ENCODE measurements around the gene HIPK2.

The HIPK2 gene

GRCh38 chr7:139560199-139560598 lies 217.6 kb downstream of the HIPK2 start:
- TF ChIP-seq CEBPB (IDR thresholded peaks at IDR 0.05) (no peak), RAD21 (IDR thresholded peaks at IDR 0.05; ENCODE audit: low read depth) (no peak), EGR1 (IDR thresholded peaks at IDR 0.05) (no peak), ZBTB7A (IDR thresholded peaks at IDR 0.05; ENCODE audit: low read depth) (no peak), EP300 (IDR thresholded peaks at IDR 0.05; ENCODE audit: borderline replicate concordance) (no peak), TEAD4 (IDR thresholded peaks at IDR 0.05) (no peak), YY1 (IDR thresholded peaks at IDR 0.05; ENCODE audit: low read depth) (no peak), NFIC (IDR thresholded peaks at IDR 0.05) (no peak), TAF1 (IDR thresholded peaks at IDR 0.05; ENCODE audit: low read depth) (no peak), USF1 (IDR thresholded peaks at IDR 0.05) (no peak), TCF12 (IDR thresholded peaks at IDR 0.05; ENCODE audit: low read depth) (no peak), CREB1 (IDR thresholded peaks at IDR 0.05; ENCODE audit: low read depth) (no peak), FOXM1 (IDR thresholded peaks at IDR 0.05; ENCODE audit: borderline replicate concordance, low read depth) (no peak), REST (IDR thresholded peaks at IDR 0.05; ENCODE audit: low read depth) (no peak), MAX (IDR thresholded peaks at IDR 0.05) (no peak)

- TF ChIP-seq ZBTB7A (IDR thresholded peaks at IDR 0.05; ENCODE audit: low read depth) (no peak), TEAD4 (IDR thresholded peaks at IDR 0.05) (no peak), MAX (IDR thresholded peaks at IDR 0.05) (no peak), TCF12 (IDR thresholded peaks at IDR 0.05; ENCODE audit: low read depth) (no peak), CEBPB (IDR thresholded peaks at IDR 0.05) (no peak), NFIC (IDR thresholded peaks at IDR 0.05) (no peak), USF1 (IDR thresholded peaks at IDR 0.05) (no peak), RAD21 (IDR thresholded peaks at IDR 0.05; ENCODE audit: low read depth) (no peak), YY1 (IDR thresholded peaks at IDR 0.05; ENCODE audit: low read depth) (no peak), CREB1 (IDR thresholded peaks at IDR 0.05; ENCODE audit: low read depth) (no peak), EP300 (IDR thresholded peaks at IDR 0.05; ENCODE audit: borderline replicate concordance) (no peak), TAF1 (IDR thresholded peaks at IDR 0.05; ENCODE audit: low read depth) (no peak), EGR1 (IDR thresholded peaks at IDR 0.05) (no peak), REST (IDR thresholded peaks at IDR 0.05; ENCODE audit: low read depth) (no peak), FOXM1 (IDR thresholded peaks at IDR 0.05; ENCODE audit: borderline replicate concordance, low read depth) (no peak)
These were observed 218.3 kb downstream of the HIPK2 start for GRCh38 chr7:139559364-139560105.

GRCh38 chr7:139557857-139558581 lies 219.8 kb downstream of the HIPK2 start:
- no peak for TF ChIP-seq TCF12 (IDR thresholded peaks at IDR 0.05; ENCODE audit: low read depth)
- no peak for TF ChIP-seq YY1 (IDR thresholded peaks at IDR 0.05; ENCODE audit: low read depth)
- TF ChIP-seq TAF1 (IDR thresholded peaks at IDR 0.05; ENCODE audit: low read depth): no peak

- 0 out of 2 replicates have a peak, but pooled peaks have one; percentile 2 for TF ChIP-seq RAD21 (IDR thresholded peaks at IDR 0.05; ENCODE audit: low read depth)
These were observed 223.7 kb downstream of the HIPK2 start for GRCh38 chr7:139553991-139554700.

GRCh38 chr7:139548302-139549028 lies 229.3 kb downstream of the HIPK2 start:
- TF ChIP-seq CEBPB (IDR thresholded peaks at IDR 0.05): no peak
- no peak for TF ChIP-seq MAX (IDR thresholded peaks at IDR 0.05)
